C4-2B (cell line): Measurements from ENCODE around the gene C19orf85.

Experiments
- ZFX ChIP-seq: fragments of 450-650 bp; IDR thresholded peaks from 2 replicates; pipeline ENCODE4 v1.6.1; 2017
- TF ChIP-seq, protein P1 (sequence below): fragments of 450-650 bp; conservative IDR thresholded peaks from 2 replicates; pipeline ENCODE4 v1.5.1; 2017; ENCODE audit warnings: mild to moderate bottlenecking

DNA sequence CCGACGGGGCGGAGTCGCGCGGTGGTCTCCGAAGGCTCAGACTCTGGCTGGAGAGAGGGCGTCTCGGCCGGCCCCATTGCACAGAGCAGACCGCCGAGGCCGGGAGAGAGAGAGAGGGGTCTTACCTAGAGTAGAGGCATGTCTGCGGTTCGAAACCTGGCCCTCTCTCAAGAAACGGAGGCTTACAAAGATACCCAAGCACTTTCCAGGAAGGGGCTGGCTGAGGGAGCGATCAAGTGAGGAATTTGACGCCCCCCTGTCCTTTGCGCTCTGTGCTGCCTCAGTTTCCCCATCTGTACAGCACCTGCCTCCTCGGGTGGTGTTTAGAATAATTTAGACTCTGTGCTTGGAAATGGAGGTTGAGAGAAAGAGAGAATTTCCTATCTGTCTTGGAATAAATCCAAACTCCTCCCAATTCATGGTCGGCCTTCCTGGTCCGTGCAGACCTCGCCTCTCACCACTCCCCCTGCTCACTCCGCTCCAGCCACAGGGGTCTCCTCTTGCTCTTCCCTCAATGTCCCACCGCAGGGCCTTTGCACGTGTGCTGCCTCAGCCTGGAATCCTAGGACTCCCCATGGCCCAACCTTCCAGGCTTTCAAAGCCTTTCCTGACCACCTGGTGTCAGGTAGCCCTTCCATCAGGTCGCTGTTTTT lies 2.5 kb downstream of the C19orf85 start:
- TF ChIP-seq, protein P1, sequence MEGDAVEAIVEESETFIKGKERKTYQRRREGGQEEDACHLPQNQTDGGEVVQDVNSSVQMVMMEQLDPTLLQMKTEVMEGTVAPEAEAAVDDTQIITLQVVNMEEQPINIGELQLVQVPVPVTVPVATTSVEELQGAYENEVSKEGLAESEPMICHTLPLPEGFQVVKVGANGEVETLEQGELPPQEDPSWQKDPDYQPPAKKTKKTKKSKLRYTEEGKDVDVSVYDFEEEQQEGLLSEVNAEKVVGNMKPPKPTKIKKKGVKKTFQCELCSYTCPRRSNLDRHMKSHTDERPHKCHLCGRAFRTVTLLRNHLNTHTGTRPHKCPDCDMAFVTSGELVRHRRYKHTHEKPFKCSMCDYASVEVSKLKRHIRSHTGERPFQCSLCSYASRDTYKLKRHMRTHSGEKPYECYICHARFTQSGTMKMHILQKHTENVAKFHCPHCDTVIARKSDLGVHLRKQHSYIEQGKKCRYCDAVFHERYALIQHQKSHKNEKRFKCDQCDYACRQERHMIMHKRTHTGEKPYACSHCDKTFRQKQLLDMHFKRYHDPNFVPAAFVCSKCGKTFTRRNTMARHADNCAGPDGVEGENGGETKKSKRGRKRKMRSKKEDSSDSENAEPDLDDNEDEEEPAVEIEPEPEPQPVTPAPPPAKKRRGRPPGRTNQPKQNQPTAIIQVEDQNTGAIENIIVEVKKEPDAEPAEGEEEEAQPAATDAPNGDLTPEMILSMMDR = no peak
- no peak for TF ChIP-seq ZFX
